WTC11 (cell line): ENCODE measurements around the gene CYP19A1. TPM values are rescaled to one million over a fixed set of nuclear protein-coding genes. Genes with fewer than 3 reads are reported as not detected.

Experiments used
- ATAC-seq: fragments of 200-7000 bp; cut with Tn5 transposase; 2 replicates; pipeline ENCODE4 v1.10.0; 2021; ENCODE audit warnings: mild to moderate bottlenecking, moderate library complexity
- CTCF ChIA-PET: fragments of 300-600 bp; sonication (Branson Sonifier 250); formaldehyde crosslinking; loops from one replicate; lab custom pipeline; 2021; ENCODE audit warnings: antibody characterized with exemption; lab: Charles Lee
- POLR2A ChIA-PET: fragments of 350-600 bp; sonication (Branson Sonifier 250); formaldehyde crosslinking; loops from one replicate; lab custom pipeline; 2021; ENCODE audit warnings: antibody characterized with exemption; lab: Charles Lee
- DNase-seq: peaks from one replicate; pipeline ENCODE4 v3.0.0; 2021; ENCODE audit warnings: low spot score
- H3K27ac Mint-ChIP-seq: 2 replicates; pipeline ENCODE4 v1.8.0; 2021; ENCODE audit warnings: mixed read lengths
- H3K27me3 Mint-ChIP-seq: 2 replicates; pipeline ENCODE4 v1.8.0; 2021; ENCODE audit warnings: low read depth, mild to moderate bottlenecking, moderate library complexity, mixed read lengths
- H3K36me3 Mint-ChIP-seq: 2 replicates; pipeline ENCODE4 v1.8.0; 2021; ENCODE audit warnings: mixed read lengths
- H3K4me1 Mint-ChIP-seq: 2 replicates; pipeline ENCODE4 v1.8.0; 2022; ENCODE audit warnings: mixed read lengths
- H3K4me3 Mint-ChIP-seq: 2 replicates; pipeline ENCODE4 v1.8.0; 2021; ENCODE audit warnings: mild to moderate bottlenecking, moderate library complexity, mixed read lengths
- H3K9me3 Mint-ChIP-seq: 2 replicates; pipeline ENCODE4 v1.8.0; 2021; ENCODE audit warnings: mixed read lengths
- AFF4 ChIP-seq: sonication (generic); formaldehyde crosslinking; IDR thresholded peaks from 2 replicates; pipeline ENCODE4 v1.8.1; 2023; ENCODE audit warnings: mild to moderate bottlenecking, missing genetic modification reagents, borderline replicate concordance
- ARID4B ChIP-seq: sonication (generic); formaldehyde crosslinking; IDR thresholded peaks from 2 replicates; pipeline ENCODE4 v1.8.0; 2023; ENCODE audit warnings: missing genetic modification reagents, mild to moderate bottlenecking, borderline replicate concordance
- ATF1 ChIP-seq: sonication (generic); formaldehyde crosslinking; IDR thresholded peaks from 2 replicates; pipeline ENCODE4 v1.8.1; 2023; ENCODE audit warnings: mild to moderate bottlenecking, moderate library complexity, missing genetic modification reagents
- CDX4 ChIP-seq: fragments of 250-450 bp; sonication (Bioruptor Pico); IDR thresholded peaks from 2 replicates; pipeline ENCODE4 v1.9.0; 2021; ENCODE audit warnings: moderate library complexity, mild to moderate bottlenecking, inconsistent platforms, borderline replicate concordance
- FOXP1 ChIP-seq: sonication (generic); formaldehyde crosslinking; IDR thresholded peaks from 2 replicates; pipeline ENCODE4 v1.8.0; 2022; ENCODE audit warnings: missing genetic modification reagents, mild to moderate bottlenecking, moderate library complexity, borderline replicate concordance
- GABPB1 ChIP-seq: sonication (generic); formaldehyde crosslinking; IDR thresholded peaks from 2 replicates; pipeline ENCODE4 v1.8.1; 2023; ENCODE audit warnings: mild to moderate bottlenecking, missing genetic modification reagents
- HMGA2 ChIP-seq: fragments of 250-450 bp; sonication (Bioruptor Pico); IDR thresholded peaks from 2 replicates; pipeline ENCODE4 v1.4.0; 2021; ENCODE audit warnings: mild to moderate bottlenecking, moderate library complexity
- IRF2 ChIP-seq: sonication (generic); formaldehyde crosslinking; IDR thresholded peaks from 2 replicates; pipeline ENCODE4 v1.8.0; 2022; ENCODE audit warnings: low read depth, missing genetic modification reagents, borderline replicate concordance
- KAT7 ChIP-seq: sonication (generic); formaldehyde crosslinking; IDR thresholded peaks from 2 replicates; pipeline ENCODE4 v1.8.1; 2023; ENCODE audit warnings: missing genetic modification reagents, mild to moderate bottlenecking, borderline replicate concordance
- MAX ChIP-seq: sonication (generic); formaldehyde crosslinking; IDR thresholded peaks from 2 replicates; pipeline ENCODE4 v1.8.0; 2022; ENCODE audit warnings: mild to moderate bottlenecking, missing genetic modification reagents
- MLX ChIP-seq: sonication (generic); formaldehyde crosslinking; IDR thresholded peaks from 2 replicates; pipeline ENCODE4 v1.8.1; 2023; ENCODE audit warnings: mild to moderate bottlenecking, missing genetic modification reagents, moderate library complexity
- NR3C1 ChIP-seq: sonication (generic); formaldehyde crosslinking; conservative IDR thresholded peaks from 2 replicates; pipeline ENCODE4 v1.8.1; 2023; ENCODE audit warnings: low read depth, mild to moderate bottlenecking, missing genetic modification reagents
- OVOL2 ChIP-seq: fragments of 250-450 bp; sonication (Bioruptor Pico); IDR thresholded peaks from 2 replicates; pipeline ENCODE4 v1.9.0; 2021; ENCODE audit warnings: mild to moderate bottlenecking, borderline replicate concordance
- PREB ChIP-seq: sonication (generic); formaldehyde crosslinking; IDR thresholded peaks from 2 replicates; pipeline ENCODE4 v1.8.1; 2022; ENCODE audit warnings: mild to moderate bottlenecking, missing genetic modification reagents, moderate library complexity, borderline replicate concordance
- PRRX2 ChIP-seq: fragments of 250-450 bp; sonication (Bioruptor Pico); IDR thresholded peaks from 2 replicates; pipeline ENCODE4 v1.8.0; 2021; ENCODE audit warnings: mild to moderate bottlenecking
- RELA ChIP-seq: sonication (generic); formaldehyde crosslinking; IDR thresholded peaks from 2 replicates; pipeline ENCODE4 v1.8.1; 2022; ENCODE audit warnings: missing genetic modification reagents, mild to moderate bottlenecking, borderline replicate concordance
- ZBTB43 ChIP-seq: sonication (generic); formaldehyde crosslinking; IDR thresholded peaks from 2 replicates; pipeline ENCODE4 v1.8.1; 2023; ENCODE audit warnings: mild to moderate bottlenecking, missing genetic modification reagents
- ZNF532 ChIP-seq: fragments of 250-450 bp; sonication (Bioruptor Pico); IDR thresholded peaks from 2 replicates; pipeline ENCODE4 v1.9.0; 2021; ENCODE audit warnings: mild to moderate bottlenecking, borderline replicate concordance
- total RNA-seq: library from RNA; stranded (reverse); gene quantifications from 3 replicates; pipeline ENCODE4 v1.2.3, GENCODE V29; 2021

The CYP19A1 gene
- total RNA-seq, 1 experiment from 2014 or later = not detected

- no peak for TF ChIP-seq AFF4 (CRISPR knock-in tag)
- TF ChIP-seq ZNF532 (CRISPR knock-in tag) = no peak
- TF ChIP-seq FOXP1 (CRISPR knock-in tag) = no peak
- TF ChIP-seq CDX4 (CRISPR knock-in tag) = no peak
- TF ChIP-seq PREB = no peak
- no peak for TF ChIP-seq GABPB1 (CRISPR knock-in tag)
- no peak for TF ChIP-seq MLX (CRISPR knock-in tag)
- no peak for TF ChIP-seq ATF1 (CRISPR knock-in tag)
- TF ChIP-seq NR3C1 (CRISPR knock-in tag) = no peak
- TF ChIP-seq OVOL2 (CRISPR knock-in tag) = no peak
- TF ChIP-seq HMGA2 = no peak
Observed at GRCh38 chr15:51200792-51201191, 137.6 kb downstream of the CYP19A1 start (continued).

- H3K9me3 Mint-ChIP-seq = no peaks in the 10 kb centered on the region
- H3K27me3 Mint-ChIP-seq = no peaks in the 10 kb centered on the region
- no peak overlapping the region for H3K27ac Mint-ChIP-seq
- POLR2A ChIA-PET = no interaction called here
- no peak for ATAC-seq
- CTCF ChIA-PET = interaction anchor here (1.4 to 2.9 kb wide), 4 partner anchors 9 to 67 kb away, joined by 3 to 16 read pairs (median 10); no protein-coding TSS in a partner anchor
- no peak for DNase-seq
- no peaks in the 10 kb centered on the region for H3K4me1 Mint-ChIP-seq
- H3K36me3 Mint-ChIP-seq = no peaks in the 10 kb centered on the region
- no peak overlapping the region for H3K4me3 Mint-ChIP-seq
- TF ChIP-seq IRF2 (CRISPR knock-in tag) (no peak), KAT7 (CRISPR knock-in tag) (no peak), RELA (no peak), ZBTB43 (CRISPR knock-in tag) (no peak), MAX (CRISPR knock-in tag) (no peak), PRRX2 (no peak), ARID4B (CRISPR knock-in tag) (no peak)
Observed at GRCh38 chr15:51199541-51199940, 138.9 kb downstream of the CYP19A1 start.
